OCI-LY3 (cell line): ENCODE measurements around the gene MYO7A.

ENCODE experiments used
- H2AFZ ChIP-seq: fragments of 200-600, 300-600 bp; shearing (Covaris generic); 2 replicates; pipeline ENCODE4 v1.6.0; 2014; ENCODE audit warnings: antibody characterized with exemption, low read depth, low read length
- H3K27ac ChIP-seq: fragments of 200-600, 300-600 bp; sonication (generic); 2 replicates; pipeline ENCODE4 v1.5.1; 2014; ENCODE audit warnings: mild to moderate bottlenecking, low read length, moderate library complexity, mixed read lengths
- H3K27me3 ChIP-seq: fragments of 200-600, 300-600 bp; sonication (generic); 2 replicates; pipeline ENCODE4 v1.6.1; 2014; ENCODE audit warnings: low read depth, low read length, mixed read lengths
- H3K36me3 ChIP-seq: fragments of 200-600, 300-600 bp; sonication (generic); replicated peaks from 2 replicates; pipeline ENCODE3; 2014; ENCODE audit warnings: low read depth, low read length, mixed read lengths
- H3K4me1 ChIP-seq: fragments of 300-600, 200-600 bp; sonication (generic); 2 replicates; pipeline ENCODE4 v1.6.1; 2014; ENCODE audit warnings: low read length, mixed read lengths
- H3K4me2 ChIP-seq: fragments of 200-600, 300-600 bp; sonication (generic); 2 replicates; pipeline ENCODE4 v1.6.1; 2014; ENCODE audit warnings: low read length, mixed read lengths
- H3K4me3 ChIP-seq: fragments of 300-600, 200-600 bp; sonication (generic); 2 replicates; pipeline ENCODE4 v1.5.1; 2014; ENCODE audit warnings: antibody characterized with exemption, mild to moderate bottlenecking, low read length, moderate library complexity
- H3K79me2 ChIP-seq: fragments of 300-600, 200-600 bp; shearing (Covaris generic); 2 replicates; pipeline ENCODE4 v1.6.1; 2014; ENCODE audit warnings: mild to moderate bottlenecking, low read length, mixed read lengths
- H3K9ac ChIP-seq: fragments of 300-600, 200-600 bp; shearing (Covaris generic); 2 replicates; pipeline ENCODE4 v1.6.0; 2014; ENCODE audit warnings: mild to moderate bottlenecking, low read length, moderate library complexity
- H3K9me3 ChIP-seq: fragments of 200-600, 300-600 bp; shearing (Covaris generic); 2 replicates; pipeline ENCODE4 v1.6.1; 2014; ENCODE audit warnings: low read length, mixed read lengths; ENCODE audit not compliant: insufficient read depth
- H4K20me1 ChIP-seq: fragments of 200-600, 300-600 bp; sonication (generic); 2 replicates; pipeline ENCODE4 v1.6.1; 2016; ENCODE audit warnings: low read length, mixed read lengths; ENCODE audit not compliant: insufficient read depth
- CTCF ChIP-seq: fragments of 200-600, 300-600 bp; sonication (generic); IDR thresholded peaks from 2 replicates; pipeline ENCODE4 v1.5.1; 2014; ENCODE audit warnings: antibody characterized with exemption, low read length, low read depth
- EZH2phosphoT487 ChIP-seq: fragments of 200-600 bp; shearing (Covaris generic); IDR thresholded peaks from 2 replicates; pipeline ENCODE4 v1.6.1; 2018; ENCODE audit warnings: antibody characterized with exemption, mixed run types, low read depth

MYO7A gene

GRCh38 chr11:77087723-77088225 is 40.3 kb upstream of the MYO7A start:
- H3K9ac ChIP-seq: no peak overlapping the region
- H3K27me3 ChIP-seq: no peaks in the 10 kb centered on the region

GRCh38 chr11:77088236-77089003 is 39.6 kb upstream of the MYO7A start:
- Histone ChIP-seq H3K36me3 (no peaks in the 10 kb centered on the region), H3K4me1 (peaks cover 7% of the 10 kb centered on the region), H3K27ac (no peak overlapping the region), H3K27me3 (no peaks in the 10 kb centered on the region), H3K9me3 (no peaks in the 10 kb centered on the region), H3K9ac (no peak overlapping the region), H2AFZ (no peak overlapping the region), H4K20me1 (no peaks in the 10 kb centered on the region), H3K4me2 (no peak overlapping the region), H3K4me3 (no peak overlapping the region), H3K79me2 (no peaks in the 10 kb centered on the region)
- TF ChIP-seq CTCF (no peak), EZH2phosphoT487 (no peak)

More at GRCh38 chr11:77087723-77088225, 40.3 kb upstream of the MYO7A start:
- H3K27ac ChIP-seq: no peak overlapping the region
- H3K4me1 ChIP-seq: peaks cover 7% of the 10 kb centered on the region
- H3K36me3 ChIP-seq: no peaks in the 10 kb centered on the region
- H3K9me3 ChIP-seq: no peaks in the 10 kb centered on the region
- no peaks in the 10 kb centered on the region for H4K20me1 ChIP-seq
- no peak overlapping the region for H2AFZ ChIP-seq
- no peak overlapping the region for H3K4me3 ChIP-seq
- no peak overlapping the region for H3K4me2 ChIP-seq
- H3K79me2 ChIP-seq: no peaks in the 10 kb centered on the region
- TF ChIP-seq EZH2phosphoT487: no peak
- TF ChIP-seq CTCF: no peak

- H3K27me3 ChIP-seq: no peaks in the 10 kb centered on the region
- no peaks in the 10 kb centered on the region for H4K20me1 ChIP-seq
- H3K36me3 ChIP-seq: no peaks in the 10 kb centered on the region
- peaks cover 7% of the 10 kb centered on the region for H3K4me1 ChIP-seq
- no peak overlapping the region for H3K4me3 ChIP-seq
- no peak overlapping the region for H3K4me2 ChIP-seq
- no peaks in the 10 kb centered on the region for H3K79me2 ChIP-seq
- no peak overlapping the region for H3K27ac ChIP-seq
- H2AFZ ChIP-seq: no peak overlapping the region
- no peak overlapping the region for H3K9ac ChIP-seq
- TF ChIP-seq CTCF (no peak), EZH2phosphoT487 (no peak)
- H3K9me3 ChIP-seq: no peaks in the 10 kb centered on the region
Measured at GRCh38 chr11:77089004-77089545, 39.0 kb upstream of the MYO7A start.

- no peaks in the 10 kb centered on the region for H3K79me2 ChIP-seq
- H3K9me3 ChIP-seq: no peaks in the 10 kb centered on the region
- no peak overlapping the region for H2AFZ ChIP-seq
- no peak overlapping the region for H3K4me3 ChIP-seq
- no peaks in the 10 kb centered on the region for H3K36me3 ChIP-seq
- H3K9ac ChIP-seq: no peak overlapping the region
- TF ChIP-seq CTCF (no peak), EZH2phosphoT487 (no peak)
- H3K27me3 ChIP-seq: no peaks in the 10 kb centered on the region
- H3K27ac ChIP-seq: no peak overlapping the region
- H4K20me1 ChIP-seq: no peaks in the 10 kb centered on the region
- peaks cover 7% of the 10 kb centered on the region for H3K4me1 ChIP-seq
- H3K4me2 ChIP-seq: no peak overlapping the region
Measured at GRCh38 chr11:77090046-77090372, 38.0 kb upstream of the MYO7A start.
